Measurements from ENCODE around the gene DMRTA2.

The DMRTA2 gene

GRCh38 chr1:50441183-50441582 lies 17.9 kb upstream of the DMRTA2 start:
- H3K79me2 ChIP-seq (ENCODE audit: insufficient read depth, low read length), result no peaks in the 10 kb centered on the region
- no peak overlapping the region for H3K9ac ChIP-seq (ENCODE audit: low read length)
- H3F3A ChIP-seq (ENCODE audit: insufficient read depth), result no peaks in the 10 kb centered on the region
- H3K9me3 ChIP-seq (ENCODE audit: insufficient read depth, low read length), result no peaks in the 10 kb centered on the region
- no peaks in the 10 kb centered on the region; the same call in 1 of the 2 replicates for H3K36me3 ChIP-seq (ENCODE audit: low read length)
- no peak overlapping the region for H2AFZ ChIP-seq (ENCODE audit: low read depth, low read length, severe bottlenecking)
- no peak overlapping the region for H3K4me2 ChIP-seq (ENCODE audit: low read depth, low read length, poor library complexity, severe bottlenecking)
- no peak overlapping the region for H3K27ac ChIP-seq (ENCODE audit: low read depth, low read length)
- TF ChIP-seq EZH2phosphoT487 (conservative IDR thresholded peaks at IDR 0.05; ENCODE audit: low read length), result no peak
- no peak for TF ChIP-seq CTCF (IDR thresholded peaks at IDR 0.05; ENCODE audit: insufficient read depth, low read length, poor library complexity, severe bottlenecking)
- no peaks in the 10 kb centered on the region for H3K27me3 ChIP-seq (ENCODE audit: low read length)
- H4K20me1 ChIP-seq (ENCODE audit: low read depth, low read length), result no peaks in the 10 kb centered on the region
- H3K9me2 ChIP-seq (replicated peaks; ENCODE audit: insufficient read depth, low read length), result no peaks in the 10 kb centered on the region
- H3K4me3 ChIP-seq (ENCODE audit: insufficient read depth, low read length, poor library complexity, severe bottlenecking), result no peak overlapping the region

GRCh38 chr1:50438945-50439344 lies 15.7 kb upstream of the DMRTA2 start:
- no peaks in the 10 kb centered on the region; the same call in 1 of the 2 replicates for H3K36me3 ChIP-seq (ENCODE audit: low read length)
- no peak overlapping the region for H2AFZ ChIP-seq (ENCODE audit: low read depth, low read length, severe bottlenecking)
- H4K20me1 ChIP-seq (ENCODE audit: low read depth, low read length), result no peaks in the 10 kb centered on the region
- H3K27me3 ChIP-seq (ENCODE audit: low read length), result no peaks in the 10 kb centered on the region
- no peaks in the 10 kb centered on the region for H3K79me2 ChIP-seq (ENCODE audit: insufficient read depth, low read length)
- no peak overlapping the region for H3K9ac ChIP-seq (ENCODE audit: low read length)
- H3K9me2 ChIP-seq (replicated peaks; ENCODE audit: insufficient read depth, low read length), result no peaks in the 10 kb centered on the region
- TF ChIP-seq CTCF (IDR thresholded peaks at IDR 0.05; ENCODE audit: insufficient read depth, low read length, poor library complexity, severe bottlenecking) (no peak), EZH2phosphoT487 (conservative IDR thresholded peaks at IDR 0.05; ENCODE audit: low read length) (no peak)
- H3K4me2 ChIP-seq (ENCODE audit: low read depth, low read length, poor library complexity, severe bottlenecking), result no peak overlapping the region
- H3K4me3 ChIP-seq (ENCODE audit: insufficient read depth, low read length, poor library complexity, severe bottlenecking), result no peak overlapping the region
- no peaks in the 10 kb centered on the region for H3F3A ChIP-seq (ENCODE audit: insufficient read depth)
- no peaks in the 10 kb centered on the region for H3K9me3 ChIP-seq (ENCODE audit: insufficient read depth, low read length)
- no peak overlapping the region for H3K27ac ChIP-seq (ENCODE audit: low read depth, low read length)

- Histone ChIP-seq H3K27ac (ENCODE audit: low read depth, low read length) (no peak overlapping the region), H3K79me2 (ENCODE audit: insufficient read depth, low read length) (no peaks in the 10 kb centered on the region), H2AFZ (ENCODE audit: low read depth, low read length, severe bottlenecking) (no peak overlapping the region), H4K20me1 (ENCODE audit: low read depth, low read length) (no peaks in the 10 kb centered on the region), H3K27me3 (ENCODE audit: low read length) (no peaks in the 10 kb centered on the region), H3K9me2 (replicated peaks; ENCODE audit: insufficient read depth, low read length) (no peaks in the 10 kb centered on the region), H3K4me3 (ENCODE audit: insufficient read depth, low read length, poor library complexity, severe bottlenecking) (no peak overlapping the region), H3K4me2 (ENCODE audit: low read depth, low read length, poor library complexity, severe bottlenecking) (no peak overlapping the region), H3F3A (ENCODE audit: insufficient read depth) (no peaks in the 10 kb centered on the region), H3K9me3 (ENCODE audit: insufficient read depth, low read length) (no peaks in the 10 kb centered on the region), H3K9ac (ENCODE audit: low read length) (no peak overlapping the region), H3K36me3 (ENCODE audit: low read length) (no peaks in the 10 kb centered on the region; the same call in 1 of the 2 replicates)
- TF ChIP-seq CTCF (IDR thresholded peaks at IDR 0.05; ENCODE audit: insufficient read depth, low read length, poor library complexity, severe bottlenecking) (no peak), EZH2phosphoT487 (conservative IDR thresholded peaks at IDR 0.05; ENCODE audit: low read length) (no peak)
Observed at GRCh38 chr1:50436489-50436888, 13.2 kb upstream of the DMRTA2 start.

Data from SU-DHL-6 (cell line).